GM21390 (cell line): Measurements from ENCODE around the gene PPA1.
"Not testable (repeated sequence)": the region's sequence is repeated elsewhere in the genome, so short reads cannot be mapped to it uniquely, and the experiment has no call there.

Experiments used
- ATAC-seq: cut with Tn5 transposase; IDR thresholded peaks from one replicate; pipeline ENCODE4 v1.9.1; 2021; ENCODE audit not compliant: unreplicated experiment

Gene PPA1

GRCh38 chr10:70175516-70175915, 57.7 kb downstream of the PPA1 start:
- no peak for ATAC-seq

DNA sequence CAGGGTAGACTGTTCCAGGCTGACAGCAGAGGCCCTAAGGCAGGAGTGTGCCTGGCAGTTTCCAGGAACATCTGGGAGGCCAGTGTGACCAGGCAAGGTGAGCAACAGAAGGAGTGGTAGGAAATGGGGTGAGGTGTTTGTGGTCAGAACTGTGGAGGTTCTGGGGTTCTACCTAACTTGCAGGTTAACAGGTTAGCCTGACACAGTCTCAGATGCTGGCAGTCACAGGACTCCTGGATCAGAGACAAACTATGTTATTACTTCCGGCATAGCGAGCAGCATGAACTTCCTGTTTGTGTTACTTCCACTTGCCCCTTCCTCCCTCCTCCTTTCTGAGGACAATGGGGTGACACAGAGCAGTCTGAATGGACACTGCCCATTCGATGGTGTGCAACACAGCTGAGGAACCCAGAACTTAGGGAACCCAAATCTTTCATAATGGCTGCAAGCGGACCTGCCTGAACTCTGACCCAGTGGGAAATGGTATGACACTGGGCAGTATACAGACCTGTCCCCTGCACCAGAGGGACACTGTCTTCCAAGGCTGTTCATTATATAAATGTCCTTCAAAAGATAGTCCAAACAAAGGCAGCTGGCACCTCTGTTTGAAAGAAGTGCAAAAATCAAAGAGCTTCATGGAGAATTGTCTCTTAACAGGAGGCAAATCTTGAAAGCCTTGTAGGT, 59.0 kb downstream of the PPA1 start:
- no peak for ATAC-seq

DNA sequence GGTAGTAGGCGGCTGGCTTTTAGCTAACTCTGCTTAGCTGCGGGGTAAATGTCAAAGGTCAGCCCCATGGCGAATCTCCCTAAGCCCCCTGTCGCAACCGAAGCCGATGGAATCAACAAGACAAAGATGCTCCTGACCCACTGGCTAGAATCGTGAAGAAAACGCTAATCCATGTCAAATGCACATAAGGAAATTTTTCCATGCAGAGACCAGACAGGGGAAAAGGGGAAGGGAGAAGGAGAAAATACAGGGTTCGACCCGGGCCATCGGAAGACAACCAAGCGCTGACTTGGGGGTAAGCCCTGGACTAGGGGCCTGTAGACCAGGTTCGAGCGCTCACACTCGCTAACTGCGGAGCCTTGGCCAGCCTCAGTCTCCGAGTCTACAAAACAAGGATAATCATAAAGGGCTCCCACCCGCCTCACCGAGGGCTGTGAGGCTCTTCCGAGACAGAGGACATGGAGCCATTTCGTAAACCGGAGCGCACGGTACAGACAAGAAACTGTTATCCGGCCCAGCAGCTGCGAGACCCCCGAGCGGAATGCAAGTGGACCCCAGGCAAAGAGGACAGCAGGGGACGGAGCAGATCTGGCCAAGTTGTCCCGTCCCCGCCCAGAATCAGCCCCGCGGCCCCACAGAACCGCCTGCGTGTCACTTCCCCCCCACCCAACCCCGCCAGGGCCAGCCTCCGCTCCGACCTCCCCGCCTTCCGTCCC, 63.4 kb downstream of the PPA1 start:
- ATAC-seq = peak; percentile 11

- ATAC-seq = no peak
Observed at GRCh38 chr10:70169011-70169410, 64.2 kb downstream of the PPA1 start.

- ATAC-seq = no peak
Observed at GRCh38 chr10:70167246-70167645, 66.0 kb downstream of the PPA1 start.

DNA sequence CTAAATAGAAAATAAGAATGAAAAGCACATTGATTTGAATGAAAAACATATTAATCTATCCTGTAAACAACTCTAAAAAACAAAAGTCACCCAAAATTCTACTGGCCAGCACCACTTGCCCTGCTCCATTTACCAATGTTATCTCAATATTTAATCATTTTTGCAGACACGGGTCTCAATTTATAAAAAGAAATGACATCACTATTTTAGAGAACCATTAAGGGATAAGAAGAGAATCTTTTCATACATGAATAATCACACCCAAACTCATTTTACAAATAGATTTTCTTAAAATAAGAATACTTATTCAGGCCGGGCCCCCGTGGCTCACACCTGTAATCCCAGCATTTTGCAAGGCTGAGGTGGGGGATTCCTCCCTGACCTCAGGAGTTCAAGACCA, 66.8 kb downstream of the PPA1 start:
- ATAC-seq = no peak

DNA sequence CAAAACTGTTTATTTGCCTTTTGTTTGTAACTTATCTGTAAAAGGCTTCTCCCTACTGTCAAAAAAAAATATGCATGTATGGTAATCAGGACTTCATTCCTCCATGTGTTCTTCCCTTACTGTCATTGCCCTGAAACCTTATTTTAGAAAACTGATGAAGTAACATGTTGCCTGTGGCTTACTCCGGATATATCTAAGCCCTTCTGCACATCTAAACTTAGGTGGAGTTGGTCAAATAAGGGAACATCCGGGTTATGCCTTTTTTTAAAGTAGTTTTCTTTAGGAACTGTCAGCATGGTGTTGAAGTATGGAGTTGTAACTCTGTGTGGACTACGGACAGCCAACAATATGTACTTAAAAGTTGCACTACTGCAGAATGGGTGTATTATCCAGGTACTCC, 69.1 kb downstream of the PPA1 start:
- ATAC-seq = no peak

- ATAC-seq = no peak
Observed at GRCh38 chr10:70163448-70163847, 69.8 kb downstream of the PPA1 start.

DNA sequence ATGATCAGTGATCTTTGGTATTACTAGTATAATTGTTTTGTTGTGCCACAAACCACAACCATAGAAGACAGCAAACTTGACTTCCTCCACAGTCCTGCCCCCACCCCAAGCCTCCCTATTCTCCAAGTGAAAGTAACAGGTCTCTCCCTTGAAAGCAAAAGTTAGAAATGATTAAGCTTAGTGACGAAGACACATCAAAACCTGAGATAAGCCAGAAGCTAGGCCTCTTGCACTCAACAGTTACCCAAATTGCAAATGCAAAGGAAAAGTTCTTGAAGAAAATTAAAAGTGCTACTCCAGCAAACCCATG, 70.4 kb downstream of the PPA1 start:
- ATAC-seq = peak; percentile 94

- peak; percentile 35 for ATAC-seq
Observed at GRCh38 chr10:70162151-70162891, 70.9 kb downstream of the PPA1 start.

- ATAC-seq = no peak
Observed at GRCh38 chr10:70160798-70161197, 72.4 kb downstream of the PPA1 start.

DNA sequence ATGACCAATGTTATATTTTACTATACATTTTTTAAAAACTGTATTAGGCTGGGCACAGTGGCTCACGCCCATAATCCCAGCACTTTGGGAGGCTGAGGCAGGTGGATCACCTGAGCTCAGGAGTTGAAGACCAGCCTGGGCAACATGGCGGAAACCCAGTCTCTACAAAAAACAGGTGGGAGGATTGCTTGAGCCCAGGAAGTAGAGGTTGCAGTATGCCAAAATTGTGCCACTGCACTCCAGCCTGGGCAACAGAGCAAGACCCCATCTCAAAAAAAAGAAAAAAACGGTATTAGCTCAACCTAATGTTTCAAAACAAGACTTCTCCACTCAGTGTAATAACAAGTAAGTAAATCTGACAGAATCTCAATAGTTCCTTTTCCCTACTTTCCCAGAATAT, 73.9 kb downstream of the PPA1 start:
- not testable (repeated sequence) for ATAC-seq

DNA sequence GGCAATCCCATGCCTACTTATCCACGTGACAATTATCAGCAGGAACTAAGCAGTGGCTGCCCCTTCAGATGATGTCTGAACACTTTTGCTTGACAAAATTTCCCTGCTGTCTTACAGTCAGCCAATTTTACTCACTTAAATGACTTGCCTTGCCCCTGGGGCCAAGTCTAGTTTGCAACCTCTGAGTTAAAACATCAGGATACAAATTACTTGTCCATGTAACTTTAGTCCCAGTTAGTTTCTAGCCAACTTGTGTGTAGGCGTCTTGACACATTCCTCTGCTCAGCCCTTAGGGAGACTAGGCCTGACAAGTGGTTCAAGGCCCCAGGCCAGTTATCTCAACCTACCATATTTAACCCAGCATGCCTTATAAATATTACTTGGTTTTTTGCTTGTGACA, 75.1 kb downstream of the PPA1 start:
- no peak for ATAC-seq

GRCh38 chr10:70155255-70155838, 77.9 kb downstream of the PPA1 start:
- no peak for ATAC-seq
